Mesothelial cell of epicardium (in vitro differentiated cells): Measurements from ENCODE around the gene GTF3C1. TPM values are rescaled to one million over a fixed set of nuclear protein-coding genes. Genes with fewer than 3 reads are reported as not detected.
A peak's percentile ranks its signal among the peaks of the same experiment; 100 is the strongest.

Source experiments
- DNase-seq, 2 experiments: peaks; one replicate each; pipeline ENCODE4 v3.0.0; 2021; ENCODE audit warnings: low spot score in 2 of 2; ENCODE audit not compliant: unreplicated experiment in 2 of 2
- H3K27ac Mint-ChIP-seq: 2 replicates; pipeline ENCODE4 v1.8.0; 2021; ENCODE audit warnings: mixed read lengths
- H3K27me3 Mint-ChIP-seq: 2 replicates; pipeline ENCODE4 v1.8.0; 2021; ENCODE audit warnings: low read depth, mixed read lengths
- H3K36me3 Mint-ChIP-seq: 2 replicates; pipeline ENCODE4 v1.8.0; 2021; ENCODE audit warnings: mixed read lengths
- H3K4me1 Mint-ChIP-seq: 2 replicates; pipeline ENCODE4 v1.8.0; 2021; ENCODE audit warnings: mixed read lengths
- H3K4me3 Mint-ChIP-seq: 2 replicates; pipeline ENCODE4 v1.8.0; 2021; ENCODE audit warnings: mild to moderate bottlenecking, moderate library complexity, mixed read lengths
- H3K9me3 Mint-ChIP-seq: 2 replicates; pipeline ENCODE4 v1.8.0; 2021; ENCODE audit warnings: mixed read lengths
- CTCF ChIP-seq: fragments of 200-600 bp; sonication (generic); IDR thresholded peaks from one replicate; pipeline ENCODE4 v1.5.0; 2021; ENCODE audit warnings: antibody characterized with exemption; ENCODE audit not compliant: unreplicated experiment
- total RNA-seq: library from RNA; stranded (reverse); gene quantifications from 3 replicates; pipeline ENCODE4 v1.2.1, GENCODE V29; 2021

GTF3C1 gene
- total RNA-seq, 1 donor from 2014 or later = 131 TPM

GRCh38 chr16:27596411-27596810, 46.7 kb upstream of the GTF3C1 start:
- Mint-ChIP-seq H3K4me1 (peaks cover 40% of the 10 kb centered on the region), H3K27ac (peak overlapping the region; percentile 84), H3K4me3 (no peak overlapping the region), H3K9me3 (no peaks in the 10 kb centered on the region), H3K36me3 (peaks cover 6% of the 10 kb centered on the region), H3K27me3 (no peaks in the 10 kb centered on the region)
- no peak for DNase-seq
- TF ChIP-seq CTCF = no peak

GRCh38 chr16:27595993-27596392, 46.3 kb upstream of the GTF3C1 start:
- H3K4me1 Mint-ChIP-seq = peaks cover 38% of the 10 kb centered on the region
- peak overlapping the region; percentile 84 for H3K27ac Mint-ChIP-seq
- H3K27me3 Mint-ChIP-seq = no peaks in the 10 kb centered on the region
- H3K4me3 Mint-ChIP-seq = no peak overlapping the region
- no peaks in the 10 kb centered on the region for H3K9me3 Mint-ChIP-seq
- H3K36me3 Mint-ChIP-seq = peaks cover 5% of the 10 kb centered on the region
- DNase-seq = no peak
- no peak for TF ChIP-seq CTCF

GRCh38 chr16:27595475-27595874, 45.8 kb upstream of the GTF3C1 start:
- peaks cover 8% of the 10 kb centered on the region for H3K36me3 Mint-ChIP-seq
- H3K4me3 Mint-ChIP-seq = no peak overlapping the region
- no peaks in the 10 kb centered on the region for H3K9me3 Mint-ChIP-seq
- H3K4me1 Mint-ChIP-seq = peaks cover 34% of the 10 kb centered on the region
- no peak for TF ChIP-seq CTCF
- H3K27ac Mint-ChIP-seq = peak overlapping the region; percentile 84
- DNase-seq = no peak
- H3K27me3 Mint-ChIP-seq = no peaks in the 10 kb centered on the region

GRCh38 chr16:27591837-27592236, 42.1 kb upstream of the GTF3C1 start:
- DNase-seq = no peak
- no peak overlapping the region for H3K4me3 Mint-ChIP-seq
- peaks cover 18% of the 10 kb centered on the region for H3K4me1 Mint-ChIP-seq
- TF ChIP-seq CTCF = no peak
- peaks cover 10% of the 10 kb centered on the region for H3K36me3 Mint-ChIP-seq
- no peaks in the 10 kb centered on the region for H3K9me3 Mint-ChIP-seq
- no peaks in the 10 kb centered on the region for H3K27me3 Mint-ChIP-seq
- peak overlapping the region; percentile 14 for H3K27ac Mint-ChIP-seq

- Mint-ChIP-seq H3K4me1 (peaks cover 4% of the 10 kb centered on the region), H3K27ac (no peak overlapping the region), H3K9me3 (peaks cover 7% of the 10 kb centered on the region), H3K4me3 (no peak overlapping the region), H3K27me3 (no peaks in the 10 kb centered on the region), H3K36me3 (peaks cover 31% of the 10 kb centered on the region)
- no peak for DNase-seq
- TF ChIP-seq CTCF = no peak
These were observed 38.3 kb upstream of the GTF3C1 start for GRCh38 chr16:27588057-27588456.

GRCh38 chr16:27586711-27587110, 37.0 kb upstream of the GTF3C1 start:
- no peak for TF ChIP-seq CTCF
- H3K9me3 Mint-ChIP-seq = peaks cover 7% of the 10 kb centered on the region
- no peak for DNase-seq
- H3K36me3 Mint-ChIP-seq = peaks cover 28% of the 10 kb centered on the region
- no peak overlapping the region for H3K4me3 Mint-ChIP-seq
- H3K4me1 Mint-ChIP-seq = peaks cover under 1% of the 10 kb centered on the region
- no peaks in the 10 kb centered on the region for H3K27me3 Mint-ChIP-seq
- H3K27ac Mint-ChIP-seq = no peak overlapping the region
